ENCODE data around the gene EPN1. TPM values are rescaled to one million over a fixed set of nuclear protein-coding genes. Genes with fewer than 3 reads are reported as not detected.

Gene EPN1
- total RNA-seq, 2 donors from 2014 or later, result 33.8 to 40.5 TPM

- no peak for DNase-seq
- Mint-ChIP-seq H3K27me3 (ENCODE audit: low read depth) (no peaks in the 10 kb centered on the region), H3K36me3 (ENCODE audit: insufficient read depth in 2 of 2) (peaks cover 1 to 3% of the 10 kb centered on the region in 2 donors), H3K27ac (no peak overlapping the region), H3K4me1 (ENCODE audit: low read depth) (peaks cover 4% of the 10 kb centered on the region), H3K4me3 (no peak overlapping the region), H3K9me3 (no peaks in the 10 kb centered on the region)
- ATAC-seq (replicated peaks in 1 of 2), result no peak
Observed at GRCh38 chr19:55690769-55691545, 15.9 kb downstream of the EPN1 start.

- Mint-ChIP-seq H3K4me3 (no peak overlapping the region), H3K27me3 (ENCODE audit: low read depth) (no peaks in the 10 kb centered on the region), H3K4me1 (ENCODE audit: low read depth) (no peaks in the 10 kb centered on the region), H3K27ac (no peak overlapping the region), H3K36me3 (ENCODE audit: insufficient read depth in 2 of 2) (peaks cover 1 to 3% of the 10 kb centered on the region in 2 donors), H3K9me3 (no peaks in the 10 kb centered on the region)
- DNase-seq (no peak), ATAC-seq (replicated peaks in 1 of 2) (no peak)
Observed at GRCh38 chr19:55691561-55692481, 16.8 kb downstream of the EPN1 start.

- Mint-ChIP-seq H3K9me3 (no peaks in the 10 kb centered on the region), H3K27me3 (ENCODE audit: low read depth) (no peaks in the 10 kb centered on the region), H3K4me3 (no peak overlapping the region), H3K36me3 (ENCODE audit: insufficient read depth in 2 of 2) (peaks cover 1 to 3% of the 10 kb centered on the region in 2 donors), H3K4me1 (ENCODE audit: low read depth) (no peaks in the 10 kb centered on the region), H3K27ac (no peak overlapping the region)
- DNase-seq, result no peak
- no peak for ATAC-seq (replicated peaks in 1 of 2)
Observed at GRCh38 chr19:55692681-55693081, 17.7 kb downstream of the EPN1 start.

GRCh38 chr19:55693336-55693974 lies 18.4 kb downstream of the EPN1 start:
- no peaks in the 10 kb centered on the region for H3K9me3 Mint-ChIP-seq
- H3K4me3 Mint-ChIP-seq, result no peak overlapping the region
- ATAC-seq (replicated peaks in 1 of 2) (no peak), DNase-seq (no peak)
- no peaks in the 10 kb centered on the region for H3K4me1 Mint-ChIP-seq (ENCODE audit: low read depth)
- no peaks in the 10 kb centered on the region for H3K27me3 Mint-ChIP-seq (ENCODE audit: low read depth)
- no peak overlapping the region for H3K27ac Mint-ChIP-seq
- peaks cover 1 to 3% of the 10 kb centered on the region in 2 donors for H3K36me3 Mint-ChIP-seq (ENCODE audit: insufficient read depth in 2 of 2)

GRCh38 chr19:55694241-55694655 lies 19.2 kb downstream of the EPN1 start:
- no peaks in the 10 kb centered on the region for H3K4me1 Mint-ChIP-seq (ENCODE audit: low read depth)
- no peak overlapping the region for H3K27ac Mint-ChIP-seq
- no peaks in the 10 kb centered on the region for H3K9me3 Mint-ChIP-seq
- ATAC-seq (replicated peaks in 1 of 2) (no peak), DNase-seq (no peak)
- H3K27me3 Mint-ChIP-seq (ENCODE audit: low read depth), result no peaks in the 10 kb centered on the region
- peaks cover 1 to 3% of the 10 kb centered on the region in 2 donors for H3K36me3 Mint-ChIP-seq (ENCODE audit: insufficient read depth in 2 of 2)
- H3K4me3 Mint-ChIP-seq, result no peak overlapping the region

GRCh38 chr19:55694656-55695491 lies 19.8 kb downstream of the EPN1 start:
- no peak for ATAC-seq (replicated peaks in 1 of 2)
- Mint-ChIP-seq H3K27me3 (ENCODE audit: low read depth) (no peaks in the 10 kb centered on the region), H3K4me1 (ENCODE audit: low read depth) (no peaks in the 10 kb centered on the region), H3K36me3 (ENCODE audit: insufficient read depth in 2 of 2) (peaks cover 1 to 3% of the 10 kb centered on the region in 2 donors), H3K9me3 (no peaks in the 10 kb centered on the region), H3K27ac (no peak overlapping the region), H3K4me3 (no peak overlapping the region)
- DNase-seq, result no peak

- ATAC-seq (replicated peaks in 1 of 2), result no peak
- peaks cover 1 to 3% of the 10 kb centered on the region in 2 donors for H3K36me3 Mint-ChIP-seq (ENCODE audit: insufficient read depth in 2 of 2)
Observed at GRCh38 chr19:55695511-55696290, 20.7 kb downstream of the EPN1 start.

GRCh38 chr19:55696301-55697068 lies 21.5 kb downstream of the EPN1 start:
- Mint-ChIP-seq H3K36me3 (ENCODE audit: insufficient read depth in 2 of 2) (peaks cover 1 to 3% of the 10 kb centered on the region in 2 donors), H3K27me3 (ENCODE audit: low read depth) (no peaks in the 10 kb centered on the region), H3K4me1 (ENCODE audit: low read depth) (no peaks in the 10 kb centered on the region), H3K4me3 (no peak overlapping the region), H3K9me3 (no peaks in the 10 kb centered on the region), H3K27ac (no peak overlapping the region)
- ATAC-seq (replicated peaks in 1 of 2) (no peak), DNase-seq (no peak)

More at GRCh38 chr19:55695511-55696290, 20.7 kb downstream of the EPN1 start:
- Mint-ChIP-seq H3K9me3 (no peaks in the 10 kb centered on the region), H3K27me3 (ENCODE audit: low read depth) (no peaks in the 10 kb centered on the region), H3K27ac (no peak overlapping the region), H3K4me3 (no peak overlapping the region), H3K4me1 (ENCODE audit: low read depth) (no peaks in the 10 kb centered on the region)
- DNase-seq, result no peak

GRCh38 chr19:55697069-55697440 lies 22.0 kb downstream of the EPN1 start:
- ATAC-seq (replicated peaks in 1 of 2) (no peak), DNase-seq (no peak)

GRCh38 chr19:55697698-55698097 lies 22.7 kb downstream of the EPN1 start:
- ATAC-seq (replicated peaks in 1 of 2) (no peak), DNase-seq (no peak)
- Mint-ChIP-seq H3K36me3 (ENCODE audit: insufficient read depth in 2 of 2) (peaks cover 1 to 4% of the 10 kb centered on the region in 2 donors), H3K4me1 (ENCODE audit: low read depth) (no peaks in the 10 kb centered on the region), H3K27me3 (ENCODE audit: low read depth) (no peaks in the 10 kb centered on the region), H3K4me3 (no peak overlapping the region), H3K9me3 (no peaks in the 10 kb centered on the region), H3K27ac (no peak overlapping the region)

More at GRCh38 chr19:55697069-55697440, 22.0 kb downstream of the EPN1 start:
- no peak overlapping the region for H3K27ac Mint-ChIP-seq
- H3K9me3 Mint-ChIP-seq, result no peaks in the 10 kb centered on the region
- peaks cover 1 to 3% of the 10 kb centered on the region in 2 donors for H3K36me3 Mint-ChIP-seq (ENCODE audit: insufficient read depth in 2 of 2)
- no peaks in the 10 kb centered on the region for H3K4me1 Mint-ChIP-seq (ENCODE audit: low read depth)
- H3K4me3 Mint-ChIP-seq, result no peak overlapping the region
- H3K27me3 Mint-ChIP-seq (ENCODE audit: low read depth), result no peaks in the 10 kb centered on the region

GRCh38 chr19:55698256-55698655 lies 23.2 kb downstream of the EPN1 start:
- DNase-seq (no peak), ATAC-seq (replicated peaks in 1 of 2) (no peak)
- Mint-ChIP-seq H3K4me3 (no peak overlapping the region), H3K36me3 (ENCODE audit: insufficient read depth in 2 of 2) (peaks cover 3 to 4% of the 10 kb centered on the region in 2 donors), H3K27me3 (ENCODE audit: low read depth) (no peaks in the 10 kb centered on the region), H3K4me1 (ENCODE audit: low read depth) (no peaks in the 10 kb centered on the region), H3K9me3 (no peaks in the 10 kb centered on the region), H3K27ac (no peak overlapping the region)
